ENCODE results near the gene CAPN8.
A peak's percentile ranks its signal among the peaks of the same experiment; 100 is the strongest.

CAPN8 gene

DNA sequence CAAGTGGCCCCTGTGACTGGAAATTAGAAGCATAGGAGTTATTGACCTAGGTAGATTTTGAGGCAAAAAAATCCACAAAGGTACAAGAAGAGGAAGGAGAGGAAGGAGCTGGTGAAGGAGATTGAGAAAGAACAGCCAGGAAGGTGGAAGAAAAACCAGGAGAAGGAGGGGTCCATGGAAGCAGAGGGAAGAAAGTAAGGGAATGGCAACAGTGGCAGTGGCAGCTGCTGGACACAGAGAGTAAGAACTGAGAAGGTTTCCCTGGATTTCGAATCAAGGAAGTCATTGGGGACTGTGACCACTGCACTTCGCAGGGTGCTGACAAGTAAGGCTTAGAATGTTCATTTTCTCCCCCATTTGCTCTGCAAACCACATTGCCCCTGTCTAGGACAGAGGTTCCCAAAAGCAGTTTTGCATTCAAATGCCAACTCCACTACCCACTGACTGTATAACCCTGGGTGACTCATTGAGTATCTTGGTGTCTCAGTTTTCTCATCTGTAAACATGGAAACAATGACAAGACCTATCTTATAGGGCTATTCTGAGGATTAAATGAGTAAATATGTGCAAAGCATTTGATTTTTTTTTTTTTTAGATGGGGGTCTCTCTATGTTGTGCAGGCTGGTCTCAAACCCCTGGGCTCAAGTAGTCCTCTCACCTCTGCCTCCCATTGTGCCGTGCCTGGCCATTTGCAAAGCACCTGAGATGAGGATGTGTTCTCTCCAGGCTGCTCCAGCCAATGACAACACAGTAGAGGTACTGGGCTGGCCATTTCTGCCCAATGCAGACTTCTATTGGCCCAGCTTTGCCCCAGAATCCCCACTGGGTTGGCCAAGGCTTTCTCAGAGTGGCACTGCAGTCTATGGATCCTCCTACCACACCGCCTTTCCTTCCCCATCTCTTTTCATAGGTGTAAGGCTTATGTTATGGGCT, 37.5 kb upstream of the CAPN8 start:
- DNase-seq (ENCODE audit: low read depth in 4 of 4, low spot score in 1 of 4) = no peak

DNA sequence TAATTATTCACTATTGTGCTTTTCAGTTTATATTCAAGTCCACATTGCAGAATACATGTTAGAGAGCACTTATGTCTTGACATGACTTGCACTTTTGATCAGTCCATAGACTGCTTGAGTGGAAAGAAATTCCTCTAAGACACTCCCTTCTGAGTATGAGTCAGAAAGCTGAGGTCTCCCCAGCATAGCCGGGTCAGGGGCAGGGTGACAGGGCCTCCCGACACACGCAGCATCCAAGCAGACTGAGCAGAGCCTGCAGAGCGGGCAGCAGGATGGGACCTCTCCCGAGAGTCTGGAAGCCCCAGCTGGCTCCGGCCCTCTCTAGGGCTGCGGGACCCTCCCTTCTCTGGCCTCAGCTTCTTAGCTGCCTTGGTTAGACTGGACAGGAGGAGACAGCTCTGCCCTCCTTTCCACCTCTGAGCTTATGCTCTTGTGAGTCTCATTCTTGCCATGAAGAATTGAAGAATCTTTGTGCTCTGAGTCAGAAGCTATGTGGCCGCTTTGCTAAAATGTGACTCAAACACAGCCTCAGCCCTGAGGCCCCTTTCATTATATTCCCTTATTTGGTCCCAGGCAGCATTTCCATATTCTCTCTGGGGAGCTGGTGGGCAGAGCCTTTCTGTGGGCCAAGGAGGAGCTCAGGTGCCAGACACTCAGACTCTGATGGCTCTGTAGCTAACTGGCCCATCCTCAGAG, 35.6 kb upstream of the CAPN8 start:
- DNase-seq (ENCODE audit: low read depth in 4 of 4, low spot score in 1 of 4) = peak in 1 of 4 experiments; percentile 40

DNA sequence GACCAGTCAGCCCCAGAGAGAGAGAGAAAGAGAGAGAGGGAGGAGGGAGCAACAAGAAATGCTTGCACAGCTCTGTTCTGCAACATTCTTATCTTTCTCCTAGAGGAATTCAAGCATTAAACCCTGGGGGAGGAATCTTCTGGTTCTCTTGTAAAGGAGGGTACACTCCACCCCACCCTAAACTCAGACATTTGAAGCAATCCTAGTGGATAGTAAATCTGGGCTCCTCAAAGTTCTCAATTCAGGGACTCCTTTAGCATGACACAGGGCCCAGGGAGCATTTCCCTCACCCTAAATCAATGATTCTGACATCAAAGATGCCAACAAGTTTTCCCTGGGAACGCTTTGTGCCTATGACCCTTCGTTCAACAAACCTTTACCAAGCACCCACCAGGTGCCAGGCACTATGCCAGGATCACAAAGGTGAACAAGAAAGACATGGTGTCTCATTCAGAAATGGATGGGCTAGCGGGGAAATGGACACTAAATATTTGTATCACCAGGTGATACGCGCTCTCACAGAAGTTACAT, 35.0 kb upstream of the CAPN8 start:
- DNase-seq (ENCODE audit: low read depth in 4 of 4, low spot score in 1 of 4) = no peak

DNA sequence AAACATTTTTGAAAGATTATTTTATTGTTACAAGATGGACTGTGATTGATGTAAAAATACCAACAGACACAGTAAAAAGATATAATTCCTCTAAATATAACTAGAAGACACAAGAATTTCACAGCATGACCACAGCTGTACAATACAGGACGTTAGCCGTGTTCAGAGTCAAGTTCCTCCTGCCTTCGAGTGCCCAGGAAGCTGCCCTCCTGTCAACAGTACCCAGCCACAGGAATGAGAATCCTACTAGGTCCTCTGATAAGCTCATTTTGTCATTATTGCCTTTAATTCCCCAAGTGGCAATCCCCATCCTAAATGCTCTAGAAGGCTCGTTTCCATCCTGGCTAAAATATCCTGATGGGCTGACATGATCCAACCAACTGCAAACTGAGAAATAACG, 30.4 kb upstream of the CAPN8 start:
- no peak for DNase-seq (ENCODE audit: low read depth in 4 of 4, low spot score in 1 of 4)

DNA sequence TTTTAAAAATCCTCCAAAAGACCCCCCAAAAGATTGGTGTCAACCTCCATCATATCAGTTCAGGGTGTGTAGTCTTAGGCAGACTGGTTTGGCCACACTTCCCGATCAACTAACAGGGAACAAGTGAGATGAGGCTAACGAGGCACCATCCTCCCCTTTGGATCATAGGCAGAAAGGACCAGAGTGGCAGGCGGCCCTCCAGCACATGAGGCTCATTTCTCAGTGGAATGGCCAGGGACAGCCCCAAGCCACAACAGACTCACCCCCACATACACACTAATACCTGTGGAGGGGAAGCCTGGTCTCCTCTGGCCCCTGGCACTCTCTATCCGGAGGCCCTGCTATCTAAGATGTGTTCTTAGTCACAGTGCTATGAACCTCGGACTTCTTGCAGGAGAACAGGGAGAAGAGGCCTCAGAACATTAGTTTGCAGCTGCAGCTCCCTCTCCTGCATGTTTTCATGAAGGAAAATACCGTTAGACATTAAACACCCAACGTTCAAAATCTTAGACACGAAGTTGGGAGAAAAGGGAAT, 29.6 kb upstream of the CAPN8 start:
- no peak for DNase-seq (ENCODE audit: low read depth in 4 of 4, low spot score in 1 of 4)

DNA sequence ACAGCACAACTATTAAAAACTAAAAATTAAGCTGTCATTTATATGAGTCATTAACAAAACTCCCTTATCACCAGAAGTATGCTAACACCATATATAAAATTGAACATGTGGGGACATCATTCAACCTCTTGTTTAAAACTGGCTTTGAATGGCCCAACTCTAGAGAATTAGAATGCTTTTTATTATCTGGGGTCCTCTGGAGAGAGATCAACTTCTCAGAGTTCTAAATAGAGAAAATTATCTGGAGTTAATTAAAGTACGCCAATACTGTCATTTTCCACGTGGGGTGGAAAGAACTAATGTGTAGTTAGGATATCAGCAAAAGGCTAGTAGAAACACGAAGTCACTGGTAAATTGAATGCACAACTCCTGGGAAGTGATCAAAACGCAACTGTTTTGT, 25.6 kb upstream of the CAPN8 start:
- no peak for DNase-seq (ENCODE audit: low read depth in 4 of 4, low spot score in 1 of 4)

DNA sequence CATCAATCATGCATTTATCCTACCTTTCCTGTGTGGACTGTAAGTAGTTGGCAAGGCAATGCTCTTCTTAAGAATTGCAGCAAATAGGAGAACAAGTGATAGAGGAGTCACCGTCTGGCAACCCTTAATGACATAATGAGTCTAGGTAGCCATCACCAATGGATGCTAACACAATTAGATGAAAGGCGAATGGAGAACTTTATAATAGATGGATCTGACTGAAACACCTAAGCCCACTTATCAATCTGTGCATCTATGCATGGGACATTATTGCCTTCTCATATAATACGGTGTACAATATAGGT, 18.9 kb upstream of the CAPN8 start:
- DNase-seq (ENCODE audit: low read depth in 4 of 4, low spot score in 1 of 4) = no peak

DNA sequence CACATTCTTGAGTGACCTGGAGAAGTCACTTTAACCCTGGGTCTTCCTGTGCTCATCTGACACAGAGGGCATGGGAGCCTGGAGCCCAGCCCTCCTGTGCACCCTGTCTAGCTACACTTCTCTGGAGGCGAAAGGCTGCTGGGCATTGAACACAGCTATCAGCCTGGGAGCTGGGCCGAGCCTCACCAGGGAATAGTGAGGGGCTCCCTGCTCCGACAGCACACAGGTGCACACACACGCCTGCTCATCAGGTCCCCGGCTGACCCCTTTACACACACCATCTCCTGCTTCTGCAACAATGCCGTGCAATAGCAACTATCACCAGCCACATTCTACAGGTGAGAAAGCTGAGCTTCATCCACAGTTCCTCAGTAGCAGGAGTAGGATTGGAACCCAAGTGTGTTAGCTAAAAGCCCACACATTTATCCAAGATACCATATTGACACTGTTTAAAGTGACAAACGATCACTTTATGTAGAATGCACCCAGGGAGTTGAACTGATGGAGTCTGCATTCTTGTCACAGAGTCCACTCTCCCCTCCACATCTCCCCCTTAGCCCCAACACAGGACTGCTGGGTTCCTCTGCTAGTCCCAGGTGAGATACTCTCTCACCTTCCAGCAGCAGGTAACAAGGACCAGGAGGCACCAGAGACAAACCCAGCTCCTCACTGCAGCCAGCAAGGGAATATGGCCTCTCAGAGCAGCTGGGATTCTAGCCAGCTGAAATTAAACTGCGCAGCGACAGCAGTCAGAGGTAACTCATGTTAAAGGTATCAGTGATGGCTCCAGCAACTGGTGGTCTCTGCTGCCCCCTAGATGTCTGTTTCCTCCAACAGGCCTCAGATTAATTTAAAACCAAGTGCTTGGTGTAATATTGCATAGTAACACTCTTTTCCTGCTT, 18.3 kb upstream of the CAPN8 start:
- DNase-seq (ENCODE audit: low read depth in 4 of 4, low spot score in 1 of 4) = peak; percentile 24 to 36 (median 29)

DNA sequence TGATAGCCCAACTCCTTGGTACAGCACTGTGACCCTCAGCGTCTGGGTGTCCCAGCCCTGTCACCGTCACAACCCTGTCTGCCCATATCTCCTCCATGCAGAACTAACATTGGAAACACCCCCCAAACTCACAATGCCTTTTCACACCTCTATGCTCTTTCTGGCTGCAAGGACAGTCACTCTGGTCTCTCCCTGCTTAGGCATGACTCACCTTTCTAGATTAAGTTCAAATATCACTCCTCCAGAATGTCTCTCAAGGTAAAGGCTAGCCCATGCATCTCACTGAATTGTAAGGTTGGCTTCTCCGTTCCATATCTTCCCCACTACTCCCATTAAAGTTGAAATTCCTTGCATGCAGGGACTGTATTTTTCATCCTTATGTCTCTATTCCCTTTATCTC, 17.0 kb upstream of the CAPN8 start:
- DNase-seq (ENCODE audit: low read depth in 4 of 4, low spot score in 1 of 4) = no peak

DNA sequence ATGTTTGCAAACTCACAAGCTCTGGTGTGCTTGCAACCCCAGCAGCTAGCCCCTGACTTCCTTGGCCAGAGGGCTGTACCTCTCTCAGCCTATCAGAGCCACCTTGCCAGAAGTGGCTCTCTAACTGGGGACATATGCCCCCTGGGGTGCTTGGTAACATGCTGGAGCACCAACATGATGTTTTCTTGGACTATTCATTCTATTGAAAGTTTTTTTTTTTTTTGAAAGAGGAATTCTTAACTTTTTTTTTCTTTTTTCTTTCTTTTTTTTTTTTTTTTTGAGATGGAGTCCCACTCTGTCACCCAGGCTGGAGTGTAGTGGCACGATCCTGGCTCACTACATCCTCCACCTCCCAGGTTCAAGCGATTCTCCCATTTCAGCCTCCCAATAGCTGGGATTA, 14.7 kb upstream of the CAPN8 start:
- no peak for DNase-seq (ENCODE audit: low read depth in 4 of 4, low spot score in 1 of 4)

DNA sequence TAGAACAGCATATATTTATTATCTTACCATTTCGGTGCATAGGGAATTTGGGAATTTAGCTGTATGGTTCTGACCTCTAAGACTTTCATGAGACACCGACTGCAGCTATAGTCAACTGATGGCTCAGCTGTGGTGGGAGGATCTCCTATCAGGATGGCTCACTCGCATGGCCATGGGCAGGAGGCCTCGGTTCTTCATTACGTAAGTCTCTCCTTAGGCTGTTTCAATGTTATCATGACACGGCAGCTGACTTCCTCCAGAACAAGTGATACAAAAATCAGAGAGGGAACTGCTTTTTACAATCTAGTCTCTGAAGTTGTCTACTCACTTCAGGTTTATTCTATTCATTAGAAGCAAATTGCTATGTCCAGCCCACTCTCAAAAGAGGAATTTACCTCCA, 13.3 kb upstream of the CAPN8 start:
- DNase-seq (ENCODE audit: low read depth in 4 of 4, low spot score in 1 of 4) = no peak

DNA sequence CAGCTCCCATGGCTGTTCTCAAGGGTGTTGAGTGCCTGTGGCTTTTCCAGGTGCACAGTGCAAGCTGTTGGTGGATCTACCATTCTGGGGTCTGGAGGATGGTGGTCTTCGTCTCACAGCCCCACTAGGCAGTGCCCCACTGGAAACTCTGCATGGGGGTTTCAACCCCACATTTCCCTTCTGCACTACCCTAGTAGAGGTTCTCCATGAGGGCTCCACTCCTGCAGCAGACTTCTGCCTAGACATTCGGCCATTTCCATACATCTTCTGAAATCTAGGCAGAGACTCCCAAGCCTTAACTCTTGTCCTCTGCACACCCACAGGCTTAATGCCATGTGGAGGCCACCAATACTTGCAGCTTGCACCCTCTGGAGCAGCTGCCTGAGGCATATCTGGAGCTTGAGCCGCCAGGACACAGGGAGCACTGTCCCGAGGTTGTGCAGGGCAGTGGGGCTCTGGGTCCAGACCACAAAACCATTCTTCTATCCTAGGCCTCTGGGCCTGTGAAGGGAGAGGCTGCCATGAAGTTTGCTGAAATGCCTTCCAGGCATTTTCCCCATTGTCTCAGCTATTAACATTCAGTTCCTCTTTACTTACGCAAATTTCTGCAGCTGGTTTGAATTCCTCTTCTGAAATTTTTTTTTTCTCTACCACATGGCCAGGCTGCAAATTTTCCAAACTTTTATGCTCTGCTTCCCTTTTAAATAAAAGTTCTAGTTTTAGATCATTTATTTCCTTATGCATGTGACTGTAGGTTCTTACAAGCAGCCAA, 8.8 kb upstream of the CAPN8 start:
- no peak for DNase-seq (ENCODE audit: low read depth in 4 of 4, low spot score in 1 of 4)

DNA sequence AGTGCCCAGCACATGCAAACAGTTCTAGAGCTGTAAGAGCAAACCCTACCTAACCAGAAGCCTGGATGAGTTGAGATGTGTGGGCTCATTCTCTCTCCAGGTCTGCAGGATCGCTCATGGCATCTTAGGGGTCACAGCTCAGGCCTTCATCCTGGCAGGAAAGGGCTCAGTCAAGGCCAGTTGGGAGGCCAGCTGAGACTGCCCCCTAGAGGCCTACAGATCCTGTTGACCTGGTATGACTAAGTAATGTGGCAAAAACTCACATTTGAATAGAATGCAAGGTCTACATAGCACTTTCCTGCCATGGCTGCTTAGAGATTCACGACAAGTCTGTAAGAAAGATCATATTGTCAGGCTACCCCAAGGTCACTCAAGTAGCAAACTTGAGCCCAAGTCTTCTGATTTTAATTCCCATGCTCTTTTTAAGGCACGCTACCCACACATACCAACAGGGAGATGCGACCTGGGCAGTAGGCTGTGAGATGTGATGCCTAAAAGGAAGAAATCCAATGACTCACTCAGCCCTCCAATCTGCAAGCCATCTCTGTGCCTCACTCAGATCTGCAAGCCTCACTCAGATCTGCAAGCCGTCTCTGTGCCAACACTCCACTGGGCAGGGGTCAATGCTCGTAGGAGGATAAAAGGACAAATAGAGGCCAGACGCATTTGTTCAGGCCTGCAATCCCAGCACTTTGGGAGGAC, 5.1 kb upstream of the CAPN8 start:
- no peak for DNase-seq (ENCODE audit: low read depth in 4 of 4, low spot score in 1 of 4)

DNA sequence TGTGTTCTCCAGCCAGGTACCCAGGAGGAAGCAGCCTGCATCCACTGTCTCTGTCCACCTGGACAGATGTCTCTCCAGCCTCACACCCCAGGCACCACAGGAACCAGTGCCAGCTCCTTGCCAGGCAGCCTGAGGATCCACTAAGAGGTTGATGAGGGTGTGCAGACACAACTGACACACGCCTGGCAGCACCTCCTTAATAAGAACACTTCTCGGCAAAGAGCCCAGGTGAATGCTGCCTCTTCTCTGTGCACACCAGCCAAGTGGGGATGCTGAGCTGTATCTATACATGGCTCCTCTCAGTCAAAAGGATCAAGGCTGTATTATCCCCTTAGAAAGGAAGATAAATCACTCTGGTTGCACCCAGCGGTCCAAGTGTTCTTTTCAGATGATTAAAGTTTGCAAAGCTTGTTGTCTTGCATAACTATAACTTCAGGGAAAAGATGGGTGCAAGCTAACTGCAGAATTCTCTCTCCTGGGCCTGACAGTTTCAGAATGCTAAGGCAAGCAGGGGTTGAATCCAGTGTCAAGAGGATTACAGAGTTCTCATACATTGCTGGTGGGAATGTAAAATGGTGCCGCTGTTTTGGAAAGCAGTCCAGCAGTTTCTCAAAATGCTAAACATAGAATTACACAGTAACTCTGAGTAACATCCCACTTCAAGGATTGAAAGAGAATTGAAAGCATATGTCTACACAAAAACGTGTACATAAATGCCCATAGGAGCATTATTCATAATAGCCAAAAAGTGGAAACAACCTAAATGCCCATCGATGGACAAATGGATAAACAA, 3.7 kb upstream of the CAPN8 start:
- DNase-seq (ENCODE audit: low read depth in 4 of 4, low spot score in 1 of 4) = no peak

DNA sequence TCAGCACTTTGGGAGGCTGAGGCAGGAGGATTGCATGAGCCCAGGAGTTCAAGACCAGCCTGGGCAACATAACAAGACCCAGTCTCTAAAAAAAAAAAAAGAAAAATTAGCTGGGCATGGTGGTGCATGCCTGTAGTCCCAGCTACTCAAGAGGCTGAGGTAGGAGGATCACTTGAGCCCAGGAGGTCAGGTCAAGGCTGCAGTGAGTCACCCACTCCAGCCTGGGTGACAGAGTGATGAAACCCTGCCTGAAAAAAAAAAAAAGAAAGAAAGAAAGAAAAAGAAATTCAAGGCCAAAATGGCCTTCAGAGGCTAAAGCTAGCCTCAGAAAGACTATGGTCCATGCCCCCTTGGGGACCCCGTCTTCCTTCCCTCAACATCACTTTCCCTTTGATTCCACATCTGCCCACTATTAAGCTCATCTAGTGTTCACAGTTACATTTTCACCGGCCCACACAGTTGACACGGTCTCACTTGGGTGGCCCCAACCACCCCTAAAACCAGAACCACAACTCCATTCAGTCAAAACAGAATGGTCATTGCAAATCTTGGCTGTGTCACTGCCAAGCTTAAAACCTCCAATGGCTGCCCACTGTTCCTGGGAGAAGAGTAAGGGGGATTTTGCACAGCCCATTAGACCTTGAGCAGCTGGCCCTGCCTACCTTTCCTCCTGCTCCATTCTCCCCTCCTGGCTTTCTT, 2.1 kb upstream of the CAPN8 start:
- no peak for DNase-seq (ENCODE audit: low read depth in 4 of 4, low spot score in 1 of 4)

DNA sequence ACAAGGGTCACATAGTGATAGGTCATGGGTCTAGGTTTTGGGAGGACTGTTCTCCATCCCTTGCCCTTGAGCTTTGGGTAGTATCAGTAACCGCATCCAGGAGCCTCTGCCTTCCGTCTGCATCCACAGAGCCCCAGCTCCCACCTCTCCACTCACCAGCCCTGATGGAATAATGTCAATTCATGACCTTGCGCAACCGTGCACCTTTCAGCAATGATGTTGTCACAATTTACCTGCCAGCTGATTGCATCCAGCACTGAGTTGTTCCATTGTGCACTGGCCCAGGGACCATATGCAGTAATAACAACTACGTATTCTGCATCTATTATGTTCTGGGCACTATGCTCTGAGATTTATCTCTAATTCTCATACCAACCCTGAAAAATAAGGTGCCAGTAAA, 1.4 kb downstream of the CAPN8 start:
- no peak for DNase-seq (ENCODE audit: low read depth in 4 of 4, low spot score in 1 of 4)

DNA sequence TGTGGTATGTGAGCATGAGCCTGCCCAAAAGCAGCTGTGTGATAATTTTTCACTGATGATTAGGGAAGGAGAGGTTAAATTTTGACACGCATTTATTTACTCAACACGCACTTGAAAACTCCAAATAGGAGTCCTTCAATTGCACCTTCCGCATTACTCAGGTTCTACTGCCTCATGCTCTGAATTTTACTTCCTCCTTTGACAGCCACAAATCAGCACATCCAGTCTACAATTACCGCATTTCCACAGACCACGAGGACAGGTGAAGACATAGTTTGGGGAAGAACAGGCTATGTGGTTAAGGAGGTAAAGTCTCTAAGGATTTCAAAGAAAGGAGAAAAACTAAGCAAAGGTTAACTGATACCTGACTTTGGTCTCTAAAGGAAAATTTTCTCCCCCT, 2.6 kb downstream of the CAPN8 start:
- no peak for DNase-seq (ENCODE audit: low read depth in 4 of 4, low spot score in 1 of 4)

DNA sequence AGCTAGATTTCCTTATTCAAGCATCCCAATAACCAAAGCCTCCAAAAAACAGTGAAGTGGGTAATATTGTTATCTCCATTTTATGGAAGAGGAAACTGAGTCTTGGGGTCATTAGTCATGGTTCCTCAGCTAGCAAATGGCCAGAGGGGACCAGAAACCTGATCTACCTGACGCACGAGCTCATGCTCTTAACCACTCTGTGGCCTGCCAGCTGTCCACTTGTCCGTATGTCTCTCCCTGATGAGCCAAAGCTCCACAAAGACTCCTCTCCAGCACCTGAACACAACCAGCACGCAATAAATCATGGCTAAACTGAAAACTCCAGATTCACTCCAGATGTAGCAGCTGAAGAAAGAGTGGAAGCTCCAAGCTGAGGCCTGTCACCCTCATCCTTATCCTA, 5.8 kb downstream of the CAPN8 start:
- DNase-seq (ENCODE audit: low read depth in 4 of 4, low spot score in 1 of 4) = no peak
